ENCODE data around the gene C2orf74.
"Not testable (repeated sequence)": the region's sequence is repeated elsewhere in the genome, so short reads cannot be mapped to it uniquely, and the experiment has no call there.

Gene C2orf74

DNA sequence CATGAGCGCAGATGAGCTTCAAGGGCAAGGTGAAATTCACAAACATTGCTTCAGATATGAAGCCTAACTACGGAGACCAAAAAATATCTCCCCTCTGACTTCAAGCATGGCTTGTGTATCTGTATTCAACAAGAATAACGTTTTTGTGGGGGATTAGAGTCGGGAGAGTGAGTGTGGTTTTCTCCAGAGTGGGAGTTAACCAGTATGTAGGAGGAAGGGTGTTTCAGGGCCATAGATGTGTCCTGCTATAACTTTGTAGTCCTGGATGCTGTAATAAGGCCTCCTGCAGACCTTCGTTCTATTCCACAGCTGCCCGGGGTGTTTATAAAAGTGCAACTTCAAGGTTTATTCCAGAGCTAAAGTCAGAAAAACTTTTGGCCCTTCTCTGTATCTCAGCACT, 12.9 kb upstream of the C2orf74 start:
- POLR2A ChIA-PET = no interaction called here
- TF ChIP-seq CTCF (IDR thresholded peaks at IDR 0.05; ENCODE audit: insufficient read depth, low read length, missing control alignments) = no peak
- CTCF ChIA-PET = no interaction called here
- DNase-seq (ENCODE audit: low read depth, low spot score) = no peak
- H3K4me3 ChIP-seq (ENCODE audit: low read depth, low read length) = no peak overlapping the region

DNA sequence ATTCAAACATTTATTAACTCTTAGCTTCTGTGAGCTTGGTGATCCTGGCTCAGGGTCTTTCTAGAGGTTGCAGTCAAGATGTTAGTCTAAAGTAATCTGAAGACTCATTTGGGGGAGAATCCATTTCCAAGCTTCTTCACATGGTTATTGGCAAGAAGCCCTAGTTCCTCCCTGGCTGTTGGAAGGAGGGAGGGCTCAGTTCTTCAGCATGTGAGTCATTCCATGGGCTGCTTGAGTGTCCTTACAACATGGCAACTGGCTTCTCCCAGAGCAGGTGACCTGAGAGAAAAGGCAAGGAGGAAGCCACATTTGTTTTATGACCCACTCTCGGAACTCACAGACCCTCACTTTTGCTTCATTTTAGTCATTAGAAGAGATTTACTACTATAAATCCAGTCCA, 10.6 kb upstream of the C2orf74 start:
- ChIA-PET POLR2A (no interaction called here), CTCF (interaction anchor here (0.8 kb wide), 1 partner anchor 10 kb away, joined by 3 read pairs; no protein-coding TSS in a partner anchor)
- H3K4me3 ChIP-seq (ENCODE audit: low read depth, low read length) = no peak overlapping the region
- TF ChIP-seq CTCF (IDR thresholded peaks at IDR 0.05; ENCODE audit: insufficient read depth, low read length, missing control alignments) = no peak
- no peak for DNase-seq (ENCODE audit: low read depth, low spot score)

- no peak for TF ChIP-seq CTCF (IDR thresholded peaks at IDR 0.05; ENCODE audit: insufficient read depth, low read length, missing control alignments)
- CTCF ChIA-PET = no interaction called here
- POLR2A ChIA-PET = no interaction called here
- DNase-seq (ENCODE audit: low read depth, low spot score) = no peak
- H3K4me3 ChIP-seq (ENCODE audit: low read depth, low read length) = no peak overlapping the region
These were observed 4.5 kb upstream of the C2orf74 start for GRCh38 chr2:61157371-61158003.

DNA sequence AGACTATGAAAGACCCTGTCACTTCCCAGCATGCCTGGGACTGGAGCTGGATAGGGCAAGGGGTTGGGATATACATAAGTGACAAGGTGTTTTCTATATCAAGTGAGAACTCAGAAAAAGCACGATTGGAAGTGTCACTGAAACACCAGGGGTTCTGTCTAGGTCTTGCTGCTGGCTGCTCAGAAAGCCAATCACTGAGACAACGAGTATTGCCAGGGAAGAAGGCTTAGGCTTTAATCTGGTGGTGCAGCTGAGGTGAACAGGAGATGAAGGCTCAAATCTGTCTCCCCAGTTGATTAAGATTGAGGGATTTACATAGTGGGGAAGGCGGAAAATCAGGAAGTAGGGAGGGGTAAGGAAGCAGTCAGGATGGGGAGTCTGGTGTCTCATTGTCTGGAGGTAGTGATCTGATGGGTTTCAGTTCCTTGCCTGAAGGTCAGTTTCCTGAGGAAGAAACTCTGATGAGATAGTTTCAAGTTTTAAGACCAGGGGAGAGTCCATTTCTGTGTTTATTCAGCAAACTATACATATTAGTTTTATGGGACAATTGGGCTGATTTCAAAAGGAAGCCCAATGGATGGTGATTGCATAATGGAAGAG, 3.5 kb upstream of the C2orf74 start:
- POLR2A ChIA-PET = no interaction called here

GRCh38 chr2:61162721-61163120, 733 bp downstream of the C2orf74 start:
- no peak overlapping the region for H3K4me3 ChIP-seq (ENCODE audit: low read depth, low read length)
- TF ChIP-seq CTCF (IDR thresholded peaks at IDR 0.05; ENCODE audit: insufficient read depth, low read length, missing control alignments) = no peak
- POLR2A ChIA-PET = no interaction called here
- CTCF ChIA-PET = interaction anchor here (1.1 kb wide), 1 partner anchor 14 kb away, joined by 3 read pairs; no protein-coding TSS in a partner anchor
- no peak for DNase-seq (ENCODE audit: low read depth, low spot score)

More for the DNA sequence above, 3.5 kb upstream of the C2orf74 start:
- no peak overlapping the region for H3K4me3 ChIP-seq (ENCODE audit: low read depth, low read length)
- DNase-seq (ENCODE audit: low read depth, low spot score) = no peak
- TF ChIP-seq CTCF (IDR thresholded peaks at IDR 0.05; ENCODE audit: insufficient read depth, low read length, missing control alignments) = no peak
- CTCF ChIA-PET = no interaction called here

- H3K4me3 ChIP-seq (ENCODE audit: low read depth, low read length); POLR2A ChIA-PET; CTCF ChIA-PET; DNase-seq (ENCODE audit: low read depth, low spot score): not testable (repeated sequence)
These were observed 3.1 kb downstream of the C2orf74 start for GRCh38 chr2:61165082-61165481.

GRCh38 chr2:61165946-61166345, 4.0 kb downstream of the C2orf74 start:
- no peak overlapping the region for H3K4me3 ChIP-seq (ENCODE audit: low read depth, low read length)
- POLR2A ChIA-PET = no interaction called here
- CTCF ChIA-PET = no interaction called here
- DNase-seq (ENCODE audit: low read depth, low spot score) = no peak
- TF ChIP-seq CTCF (IDR thresholded peaks at IDR 0.05; ENCODE audit: insufficient read depth, low read length, missing control alignments) = no peak

Data from AG04449 (cell line).